GM23338 (cell line): ENCODE data around the gene HSPA12B.

Experiments used
- CREB1 ChIP-seq: fragments of 250-450 bp; sonication (Bioruptor Pico); IDR thresholded peaks from 2 replicates; pipeline ENCODE4 v1.5.0; 2020; ENCODE audit warnings: low read depth, mild to moderate bottlenecking, moderate library complexity
- CTCF ChIP-seq, 2 experiments: fragments of 200-600 bp in 1 of 2; sonication (generic) in 1 of 2; conservative IDR thresholded peaks; 2 replicates each; pipeline versions ENCODE4 v1.5.1 to v1.6.1; 2016 to 2017; ENCODE audit warnings: antibody characterized with exemption in 2 of 2, low read depth in 2 of 2, mild to moderate bottlenecking in 2 of 2, moderate library complexity in 1 of 2
- ETS1 ChIP-seq: IDR thresholded peaks from 2 replicates; pipeline ENCODE4 v1.6.1; 2016; ENCODE audit warnings: antibody characterized with exemption
- EZH2 ChIP-seq: fragments of 200-600 bp; sonication (generic); IDR thresholded peaks from one replicate; pipeline ENCODE4 v1.8.0; 2017; ENCODE audit warnings: antibody characterized with exemption, mild to moderate bottlenecking, low read depth; ENCODE audit not compliant: unreplicated experiment
- EZH2phosphoT487 ChIP-seq: fragments of 200-600 bp; sonication (generic); IDR thresholded peaks from one replicate; pipeline ENCODE4 v1.8.1; 2018; ENCODE audit warnings: antibody characterized with exemption; ENCODE audit not compliant: unreplicated experiment
- JUNB ChIP-seq: IDR thresholded peaks from one replicate; pipeline ENCODE4 v1.6.1; 2016; ENCODE audit warnings: antibody characterized with exemption; ENCODE audit not compliant: unreplicated experiment
- POLR2AphosphoS5 ChIP-seq: IDR thresholded peaks from 2 replicates; pipeline ENCODE4 v1.6.1; 2016; ENCODE audit warnings: antibody characterized with exemption, low read depth
- REST ChIP-seq: IDR thresholded peaks from one replicate; pipeline ENCODE4 v1.6.1; 2018; ENCODE audit warnings: antibody characterized with exemption; ENCODE audit not compliant: unreplicated experiment
- STAT1 ChIP-seq: IDR thresholded peaks from one replicate; pipeline ENCODE4 v1.6.1; 2016; ENCODE audit warnings: antibody characterized with exemption; ENCODE audit not compliant: unreplicated experiment
- ZNF114 ChIP-seq: fragments of 250-450 bp; sonication (Bioruptor Pico); IDR thresholded peaks from 2 replicates; pipeline ENCODE4 v1.5.0; 2020; ENCODE audit warnings: mild to moderate bottlenecking, moderate library complexity

- no peak for TF ChIP-seq ETS1
- no peak for TF ChIP-seq CTCF (conservative IDR thresholded peaks at IDR 0.05; ENCODE audit: low read depth in 2 of 2)
- no peak for TF ChIP-seq EZH2
- TF ChIP-seq POLR2AphosphoS5, result no peak
- TF ChIP-seq EZH2phosphoT487, result no peak
- TF ChIP-seq STAT1, result no peak
- TF ChIP-seq ZNF114 (CRISPR knock-in tag), result no peak
- TF ChIP-seq REST, result no peak
- TF ChIP-seq CREB1 (CRISPR knock-in tag), result no peak
- no peak for TF ChIP-seq JUNB
Measured at GRCh38 chr20:3733119-3733995, 872 bp downstream of the HSPA12B start.
